ENCODE data around the gene AHCYL1.
A peak's percentile ranks its signal among the peaks of the same experiment; 100 is the strongest.
"Not testable (repeated sequence)": the region's sequence is repeated elsewhere in the genome, so short reads cannot be mapped to it uniquely, and the experiment has no call there.

The AHCYL1 gene

GRCh38 chr1:110021285-110021684 lies 36.7 kb downstream of the AHCYL1 start:
- no peak overlapping the region for H3K27ac ChIP-seq
- H3K79me2 ChIP-seq = no peaks in the 10 kb centered on the region
- no peaks in the 10 kb centered on the region for H3K36me3 ChIP-seq (ENCODE audit: control insufficient read depth, insufficient read depth, low read length)
- no peaks in the 10 kb centered on the region for H3K27me3 ChIP-seq (ENCODE audit: control insufficient read depth, insufficient read depth, low read length)
- H3K9me3 ChIP-seq (ENCODE audit: control insufficient read depth, low read length) = no peaks in the 10 kb centered on the region
- H3K9ac ChIP-seq = no peak overlapping the region
- no peaks in the 10 kb centered on the region for H3K4me1 ChIP-seq
- no peak for TF ChIP-seq CTCF (IDR thresholded peaks at IDR 0.05)
- no peak overlapping the region for H2AFZ ChIP-seq
- H3K4me3 ChIP-seq (ENCODE audit: low read depth, low read length) = no peak overlapping the region
- H3K4me2 ChIP-seq (ENCODE audit: low read length) = no peak overlapping the region

- no peaks in the 10 kb centered on the region for H3K27me3 ChIP-seq (ENCODE audit: control insufficient read depth, insufficient read depth, low read length)
- H3K27ac ChIP-seq = no peak overlapping the region
- H3K36me3 ChIP-seq (ENCODE audit: control insufficient read depth, insufficient read depth, low read length) = no peaks in the 10 kb centered on the region
- no peaks in the 10 kb centered on the region for H3K79me2 ChIP-seq
- H3K4me2 ChIP-seq (ENCODE audit: low read length) = no peak overlapping the region
- no peaks in the 10 kb centered on the region for H3K9me3 ChIP-seq (ENCODE audit: control insufficient read depth, low read length)
- TF ChIP-seq CTCF (IDR thresholded peaks at IDR 0.05) = no peak
- H3K4me1 ChIP-seq = no peaks in the 10 kb centered on the region
- H3K4me3 ChIP-seq (ENCODE audit: low read depth, low read length) = no peak overlapping the region
- no peak overlapping the region for H3K9ac ChIP-seq
- H2AFZ ChIP-seq = no peak overlapping the region
Observed at GRCh38 chr1:110024613-110025012, 40.0 kb downstream of the AHCYL1 start.

- H3K9ac ChIP-seq; H3K4me1 ChIP-seq; H3K4me2 ChIP-seq (ENCODE audit: low read length); H3K27me3 ChIP-seq (ENCODE audit: control insufficient read depth, insufficient read depth, low read length); H3K9me3 ChIP-seq (ENCODE audit: control insufficient read depth, low read length); H3K36me3 ChIP-seq (ENCODE audit: control insufficient read depth, insufficient read depth, low read length); H3K4me3 ChIP-seq (ENCODE audit: low read depth, low read length); H3K79me2 ChIP-seq: not testable (repeated sequence)
- H3K27ac ChIP-seq = peak overlapping the region; percentile 47
- H2AFZ ChIP-seq = peak overlapping the region; percentile 75
Observed at GRCh38 chr1:110030687-110031086, 46.1 kb downstream of the AHCYL1 start.

GRCh38 chr1:110032327-110032726 lies 47.8 kb downstream of the AHCYL1 start:
- Histone ChIP-seq H2AFZ (no peak overlapping the region), H3K27me3 (ENCODE audit: control insufficient read depth, insufficient read depth, low read length) (no peaks in the 10 kb centered on the region), H3K9ac (no peak overlapping the region), H3K27ac (no peak overlapping the region), H3K4me3 (ENCODE audit: low read depth, low read length) (no peak overlapping the region), H3K4me2 (ENCODE audit: low read length) (no peak overlapping the region), H3K36me3 (ENCODE audit: control insufficient read depth, insufficient read depth, low read length) (no peaks in the 10 kb centered on the region), H3K79me2 (peaks cover 2% of the 10 kb centered on the region), H3K4me1 (peaks cover 3% of the 10 kb centered on the region), H3K9me3 (ENCODE audit: control insufficient read depth, low read length) (peaks cover 4% of the 10 kb centered on the region)
- TF ChIP-seq CTCF (IDR thresholded peaks at IDR 0.05) = no peak

GRCh38 chr1:110033421-110033820 lies 48.9 kb downstream of the AHCYL1 start:
- Histone ChIP-seq H3K9me3 (ENCODE audit: control insufficient read depth, low read length) (peaks cover 4% of the 10 kb centered on the region), H2AFZ (peak overlapping the region; percentile 90), H3K9ac (no peak overlapping the region), H3K4me1 (peaks cover 3% of the 10 kb centered on the region), H3K27me3 (ENCODE audit: control insufficient read depth, insufficient read depth, low read length) (no peaks in the 10 kb centered on the region), H3K27ac (no peak overlapping the region), H3K4me3 (ENCODE audit: low read depth, low read length) (no peak overlapping the region), H3K36me3 (ENCODE audit: control insufficient read depth, insufficient read depth, low read length) (no peaks in the 10 kb centered on the region), H3K79me2 (peaks cover 2% of the 10 kb centered on the region), H3K4me2 (ENCODE audit: low read length) (no peak overlapping the region)
- no peak for TF ChIP-seq CTCF (IDR thresholded peaks at IDR 0.05)
